Nephron (organoid): ENCODE measurements around the gene F5.

Experiments
- H3K27ac Mint-ChIP-seq, 3 experiments: 2 replicates each; pipeline ENCODE4 v1.8.0; 2020; ENCODE audit warnings: mixed read lengths in 3 of 3, mild to moderate bottlenecking in 2 of 3, moderate library complexity in 1 of 3
- H3K27me3 Mint-ChIP-seq: 2 replicates; pipeline ENCODE4 v1.8.0; 2021; ENCODE audit warnings: low read depth, mild to moderate bottlenecking, moderate library complexity, mixed read lengths
- H3K36me3 Mint-ChIP-seq: 2 replicates; pipeline ENCODE4 v1.8.0; 2020; ENCODE audit warnings: low read depth, mixed read lengths
- H3K4me1 Mint-ChIP-seq: 2 replicates; pipeline ENCODE4 v1.8.0; 2020; ENCODE audit warnings: mixed read lengths
- H3K4me3 Mint-ChIP-seq, 3 experiments: 2 replicates each; pipeline ENCODE4 v1.8.0; 2020; ENCODE audit warnings: mild to moderate bottlenecking in 3 of 3, mixed read lengths in 3 of 3, moderate library complexity in 2 of 3
- H3K9me3 Mint-ChIP-seq: 2 replicates; pipeline ENCODE4 v1.8.0; 2020; ENCODE audit warnings: mixed read lengths
- CTCF ChIP-seq, 3 experiments: fragments of 200-600 bp; sonication (generic); IDR thresholded peaks; one replicate each; pipeline ENCODE4 v1.5.0; 2021; ENCODE audit warnings: antibody characterized with exemption in 3 of 3; ENCODE audit not compliant: unreplicated experiment in 3 of 3

The F5 gene

DNA sequence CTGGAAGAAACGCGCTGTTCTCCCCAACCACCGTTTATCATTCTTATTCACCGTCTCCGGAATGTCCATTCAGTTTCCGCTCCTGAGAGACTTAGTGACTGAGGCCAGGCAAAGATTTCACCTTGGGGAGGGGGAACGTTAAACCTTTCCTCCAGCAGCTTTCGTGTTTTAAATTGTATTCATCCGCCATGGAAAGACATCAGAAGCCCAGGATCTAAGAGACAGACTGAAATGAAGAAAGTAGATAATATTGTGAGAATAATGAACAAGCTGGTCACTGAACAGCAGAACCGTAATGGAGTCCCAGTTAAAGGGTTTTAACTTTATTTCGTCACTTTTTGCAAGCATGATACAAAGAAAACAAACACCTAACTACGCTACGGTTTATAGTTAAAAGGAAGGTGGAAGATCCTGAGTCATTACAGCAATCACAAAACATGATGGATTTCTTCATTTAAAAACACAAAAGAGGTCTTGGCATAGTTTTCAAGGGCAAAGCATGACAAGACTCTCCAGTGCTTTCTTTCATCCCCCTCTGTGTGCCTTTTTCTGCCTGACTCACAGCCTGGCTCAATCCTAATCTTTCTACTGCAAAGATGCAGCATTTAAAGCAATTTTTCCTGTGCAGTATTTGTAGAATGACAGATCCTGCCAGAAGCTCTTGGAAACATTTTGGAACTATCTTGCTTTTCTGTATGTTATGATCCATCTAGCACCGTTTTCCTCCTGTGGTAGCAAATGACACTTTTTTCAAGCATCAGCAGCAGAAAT, 99.8 kb downstream of the F5 start:
- peak overlapping the region; percentile 92 to 96 (median 93) for H3K4me3 Mint-ChIP-seq
- no peaks in the 10 kb centered on the region for H3K27me3 Mint-ChIP-seq
- H3K36me3 Mint-ChIP-seq: no peaks in the 10 kb centered on the region
- TF ChIP-seq CTCF (IDR thresholded peaks at IDR 0.05; ENCODE audit: unreplicated experiment in 3 of 3): no peak
- peaks cover 50% of the 10 kb centered on the region for H3K4me1 Mint-ChIP-seq
- H3K9me3 Mint-ChIP-seq: no peaks in the 10 kb centered on the region
- peak overlapping the region; percentile 97 to 99 (median 98) for H3K27ac Mint-ChIP-seq

DNA sequence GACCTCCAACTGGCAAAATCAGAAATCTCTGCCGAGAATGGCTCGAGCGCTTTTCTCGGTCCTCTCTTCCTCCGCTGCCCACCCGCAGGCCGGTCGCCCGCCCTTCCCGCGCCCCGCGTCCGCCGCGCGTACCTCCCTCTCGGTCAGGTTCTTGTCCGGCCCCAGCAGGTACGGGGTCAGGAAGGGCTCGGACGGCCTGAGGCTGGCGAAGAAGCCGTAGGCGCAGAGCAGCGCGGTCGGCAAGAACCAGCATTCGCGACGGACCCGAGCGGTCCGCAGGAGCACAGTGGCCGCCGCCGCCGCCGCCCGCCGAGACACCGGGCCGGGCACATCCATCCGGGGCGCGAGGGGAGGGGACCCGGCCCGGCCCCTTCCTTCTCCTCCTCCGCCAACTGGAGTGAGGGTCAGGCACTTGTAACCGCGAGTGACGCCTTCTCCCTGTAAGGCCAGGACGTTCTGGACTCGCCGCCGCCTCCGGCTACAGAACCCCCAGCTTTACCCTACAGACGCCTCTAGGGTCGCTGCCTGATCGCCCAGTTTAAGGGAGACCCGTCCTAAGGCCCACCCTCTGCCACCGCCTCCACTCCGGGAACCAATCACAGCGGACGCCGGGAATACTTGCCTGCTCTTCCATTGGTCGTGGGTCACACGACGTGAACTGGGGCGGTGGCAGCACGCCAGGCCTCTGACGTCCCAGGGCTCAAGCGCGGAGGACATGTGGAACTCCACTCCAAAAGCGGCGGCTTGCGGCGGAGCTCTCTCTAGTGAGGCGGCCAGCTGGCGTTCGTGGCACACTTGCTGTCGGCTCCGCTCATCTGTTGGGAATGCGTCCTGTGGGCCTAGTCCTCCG, 100.6 kb downstream of the F5 start, which contains the start of gene SLC19A2:
Gene SLC19A2, minus strand, starts transcription at position 514 of the 850 bp plus-strand sequence. Its CDS starts 178 bp downstream, at position 336.
- no peaks in the 10 kb centered on the region for H3K36me3 Mint-ChIP-seq
- H3K4me3 Mint-ChIP-seq: peak within 1 kb of the TSS; percentile 92 to 96 (median 93)
- TF ChIP-seq CTCF (IDR thresholded peaks at IDR 0.05; ENCODE audit: unreplicated experiment in 3 of 3): peak in 2 of 3 experiments; percentile 24 to 44
- no peaks in the 10 kb centered on the region for H3K9me3 Mint-ChIP-seq
- peak within 1 kb of the TSS; percentile 97 to 99 (median 98) for H3K27ac Mint-ChIP-seq
- H3K27me3 Mint-ChIP-seq: no peaks in the 10 kb centered on the region
- H3K4me1 Mint-ChIP-seq: peaks cover 50% of the 10 kb centered on the region

DNA sequence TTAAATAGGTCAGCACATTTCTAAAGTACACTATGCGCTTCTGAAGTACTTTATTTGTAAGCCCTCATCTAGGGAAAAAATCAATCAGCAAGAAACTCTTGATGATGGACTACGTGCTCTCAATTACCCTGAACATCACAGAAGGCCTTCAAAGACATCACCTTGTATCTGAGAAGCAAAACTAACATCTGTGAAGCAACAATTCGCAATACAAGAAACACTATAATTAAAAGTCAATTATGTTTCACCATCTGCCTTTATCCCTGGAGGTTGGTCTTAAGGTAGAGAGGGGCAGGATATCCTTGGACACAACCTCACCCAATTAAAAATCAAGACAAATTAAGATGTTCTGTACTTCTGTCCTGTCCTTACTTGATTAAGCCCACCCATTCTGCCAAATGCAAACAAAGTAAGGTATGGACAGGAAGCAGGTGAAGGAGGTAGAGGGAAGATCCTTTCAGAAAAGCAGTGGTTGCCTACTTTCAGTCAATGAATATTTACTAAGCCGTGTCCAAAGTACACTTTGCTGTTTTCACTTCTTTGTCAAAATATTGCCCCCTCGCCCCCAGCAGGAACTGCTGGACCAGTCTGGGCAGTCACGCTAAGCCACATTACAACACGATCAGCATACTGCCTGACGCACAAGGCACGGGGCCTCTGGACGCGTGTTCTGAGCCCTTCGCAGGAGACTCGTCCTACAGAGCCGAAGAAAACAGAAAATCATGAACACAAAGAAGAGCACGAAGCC, 101.4 kb downstream of the F5 start:
- no peaks in the 10 kb centered on the region for H3K36me3 Mint-ChIP-seq
- H3K9me3 Mint-ChIP-seq: no peaks in the 10 kb centered on the region
- H3K4me1 Mint-ChIP-seq: peaks cover 50% of the 10 kb centered on the region
- no peak for TF ChIP-seq CTCF (IDR thresholded peaks at IDR 0.05; ENCODE audit: unreplicated experiment in 3 of 3)
- H3K4me3 Mint-ChIP-seq: peak overlapping the region; percentile 92 to 96 (median 93)
- H3K27ac Mint-ChIP-seq: peak overlapping the region; percentile 96 to 99 (median 97)
- H3K27me3 Mint-ChIP-seq: no peaks in the 10 kb centered on the region

- peak overlapping the region; percentile 96 to 99 (median 97) for H3K27ac Mint-ChIP-seq
- H3K4me1 Mint-ChIP-seq: peaks cover 50% of the 10 kb centered on the region
- peak overlapping the region; percentile 92 to 96 (median 93) for H3K4me3 Mint-ChIP-seq
- H3K27me3 Mint-ChIP-seq: no peaks in the 10 kb centered on the region
- TF ChIP-seq CTCF (IDR thresholded peaks at IDR 0.05; ENCODE audit: unreplicated experiment in 3 of 3): no peak
- H3K36me3 Mint-ChIP-seq: no peaks in the 10 kb centered on the region
- H3K9me3 Mint-ChIP-seq: no peaks in the 10 kb centered on the region
These were observed 102.2 kb downstream of the F5 start for GRCh38 chr1:169484101-169484500.

DNA sequence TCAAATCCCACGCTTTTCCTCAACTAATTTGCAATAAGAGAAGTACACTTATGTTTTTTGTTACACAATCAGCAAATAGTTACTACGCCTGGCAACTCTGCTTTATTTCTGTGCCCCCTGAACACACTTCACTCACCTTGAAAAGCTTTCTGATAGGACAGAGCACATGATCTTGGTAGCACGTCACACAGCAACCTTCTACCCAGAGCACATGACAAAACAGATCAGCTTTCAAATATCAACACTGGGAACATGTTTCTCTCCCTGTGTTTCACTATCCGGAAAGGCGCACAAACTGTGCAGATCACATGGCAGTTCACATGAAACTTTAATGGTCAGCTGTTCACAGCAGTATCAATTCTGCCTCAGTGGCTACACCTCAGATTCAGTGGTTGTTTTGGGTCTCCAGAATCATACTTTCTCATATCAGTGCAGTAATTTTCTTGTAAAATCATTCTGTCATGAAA, 102.7 kb downstream of the F5 start:
- no peak for TF ChIP-seq CTCF (IDR thresholded peaks at IDR 0.05; ENCODE audit: unreplicated experiment in 3 of 3)
- H3K9me3 Mint-ChIP-seq: no peaks in the 10 kb centered on the region
- peaks cover 50% of the 10 kb centered on the region for H3K4me1 Mint-ChIP-seq
- H3K36me3 Mint-ChIP-seq: no peaks in the 10 kb centered on the region
- peak overlapping the region; percentile 92 to 96 (median 93) for H3K4me3 Mint-ChIP-seq
- H3K27me3 Mint-ChIP-seq: no peaks in the 10 kb centered on the region
- H3K27ac Mint-ChIP-seq: peak overlapping the region; percentile 96 to 99 (median 97)
